GM12801 (cell line): ENCODE results near the gene AIFM3.

Source experiments
- CTCF ChIP-seq: IDR thresholded peaks from one replicate; pipeline ENCODE4 v1.5.1; 2011; ENCODE audit warnings: control low read depth; ENCODE audit not compliant: insufficient read length; ENCODE audit errors: extremely low read depth

AIFM3 gene

GRCh38 chr22:21022955-21023614 is 56.0 kb downstream of the AIFM3 start:
- no peak for TF ChIP-seq CTCF

GRCh38 chr22:21025266-21025665 is 58.2 kb downstream of the AIFM3 start:
- no peak for TF ChIP-seq CTCF

GRCh38 chr22:21025763-21026755 is 59.0 kb downstream of the AIFM3 start:
- TF ChIP-seq CTCF = no peak

GRCh38 chr22:21026783-21027692 is 60.0 kb downstream of the AIFM3 start:
- TF ChIP-seq CTCF = no peak

- TF ChIP-seq CTCF = no peak
Observed at GRCh38 chr22:21028277-21029251, 61.5 kb downstream of the AIFM3 start.

GRCh38 chr22:21029486-21030025 is 62.5 kb downstream of the AIFM3 start:
- no peak for TF ChIP-seq CTCF
